ENCODE data around the gene ARRDC5.
"Not testable (repeated sequence)": the region's sequence is repeated elsewhere in the genome, so short reads cannot be mapped to it uniquely, and the experiment has no call there.

Gene ARRDC5

DNA sequence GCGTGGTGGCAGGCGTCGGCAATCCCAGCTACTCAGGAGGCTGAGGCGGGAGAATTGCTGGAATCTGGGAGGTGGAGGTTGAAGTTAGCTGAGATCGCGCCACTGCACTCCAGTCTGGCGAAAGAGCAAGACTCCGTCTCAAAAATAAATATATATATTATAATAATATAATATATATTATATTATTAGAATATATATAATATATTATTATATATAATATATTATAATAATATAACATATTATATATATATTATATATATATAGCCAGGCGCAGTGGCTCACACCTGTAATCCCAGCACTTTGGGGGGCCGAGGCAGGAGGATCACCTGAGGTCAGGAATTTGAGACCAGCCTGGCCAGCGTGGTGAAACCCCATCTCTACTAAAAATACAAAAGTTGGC lies 9.7 kb downstream of the ARRDC5 start:
- not testable (repeated sequence) for H3K9me3 ChIP-seq (ENCODE audit: control insufficient read depth, low read length); H3K27me3 ChIP-seq (replicated peaks; ENCODE audit: control insufficient read depth, insufficient read depth, low read length, poor library complexity, severe bottlenecking); H3K4me3 ChIP-seq (ENCODE audit: insufficient read depth, low read depth, low read length, poor library complexity, severe bottlenecking); H3K36me3 ChIP-seq (ENCODE audit: control insufficient read depth, insufficient read depth, low read length); DNase-seq; H3K4me1 ChIP-seq (ENCODE audit: control insufficient read depth, insufficient read depth, low read length, poor library complexity, severe bottlenecking); H3K27ac ChIP-seq (ENCODE audit: insufficient read depth, low read length, poor library complexity, severe bottlenecking)

GRCh38 chr19:4891066-4891465 lies 11.6 kb downstream of the ARRDC5 start:
- no peaks in the 10 kb centered on the region for H3K9me3 ChIP-seq (ENCODE audit: control insufficient read depth, low read length)
- no peaks in the 10 kb centered on the region for H3K36me3 ChIP-seq (ENCODE audit: control insufficient read depth, insufficient read depth, low read length)
- no peak for DNase-seq
- no peaks in the 10 kb centered on the region for H3K4me1 ChIP-seq (ENCODE audit: control insufficient read depth, insufficient read depth, low read length, poor library complexity, severe bottlenecking)
- no peak overlapping the region for H3K27ac ChIP-seq (ENCODE audit: insufficient read depth, low read length, poor library complexity, severe bottlenecking)
- no peak overlapping the region for H3K4me3 ChIP-seq (ENCODE audit: insufficient read depth, low read depth, low read length, poor library complexity, severe bottlenecking)
- no peaks in the 10 kb centered on the region for H3K27me3 ChIP-seq (replicated peaks; ENCODE audit: control insufficient read depth, insufficient read depth, low read length, poor library complexity, severe bottlenecking)

DNA sequence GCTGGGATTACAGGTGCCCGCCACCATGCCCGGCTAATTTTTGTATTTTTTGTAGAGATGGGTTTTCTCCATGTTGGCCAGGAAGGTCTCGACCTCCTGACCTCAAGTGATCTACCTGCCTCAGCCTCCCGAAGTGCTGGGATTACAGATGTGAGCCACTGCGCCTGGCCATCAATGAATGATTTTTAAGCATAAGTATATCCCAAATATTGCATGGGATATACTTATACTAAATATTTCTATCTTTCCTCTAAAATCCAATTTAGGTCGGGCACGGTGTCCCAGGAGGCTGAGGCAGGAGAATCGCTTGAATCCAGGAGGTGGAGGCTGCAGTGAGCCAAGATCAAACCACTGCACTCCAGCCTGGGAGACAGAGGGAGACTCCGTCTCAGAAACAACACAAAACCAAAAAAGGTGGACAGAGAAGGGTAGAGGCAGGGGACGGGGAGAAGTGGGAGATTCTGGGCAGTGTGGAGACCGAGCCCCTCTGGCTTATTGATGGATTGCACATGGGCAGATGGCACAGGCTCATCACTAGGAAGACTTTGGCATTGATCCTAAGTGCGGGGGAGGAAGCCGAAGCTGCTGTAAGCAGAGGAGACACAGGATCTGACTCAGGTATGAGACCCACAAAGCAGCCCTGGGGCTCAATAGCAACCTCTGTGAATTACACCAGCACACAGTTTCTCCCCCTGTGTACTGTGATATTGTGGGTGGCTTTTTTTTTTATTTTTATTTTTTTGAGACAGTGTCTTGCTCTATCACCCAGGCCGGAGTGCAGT lies 13.5 kb downstream of the ARRDC5 start:
- Histone ChIP-seq H3K4me1 (ENCODE audit: control insufficient read depth, insufficient read depth, low read length, poor library complexity, severe bottlenecking) (no peaks in the 10 kb centered on the region), H3K36me3 (ENCODE audit: control insufficient read depth, insufficient read depth, low read length) (no peaks in the 10 kb centered on the region), H3K4me3 (ENCODE audit: insufficient read depth, low read depth, low read length, poor library complexity, severe bottlenecking) (no peak overlapping the region), H3K9me3 (ENCODE audit: control insufficient read depth, low read length) (no peaks in the 10 kb centered on the region), H3K27me3 (replicated peaks; ENCODE audit: control insufficient read depth, insufficient read depth, low read length, poor library complexity, severe bottlenecking) (no peaks in the 10 kb centered on the region), H3K27ac (ENCODE audit: insufficient read depth, low read length, poor library complexity, severe bottlenecking) (no peak overlapping the region)
- no peak for DNase-seq

DNA sequence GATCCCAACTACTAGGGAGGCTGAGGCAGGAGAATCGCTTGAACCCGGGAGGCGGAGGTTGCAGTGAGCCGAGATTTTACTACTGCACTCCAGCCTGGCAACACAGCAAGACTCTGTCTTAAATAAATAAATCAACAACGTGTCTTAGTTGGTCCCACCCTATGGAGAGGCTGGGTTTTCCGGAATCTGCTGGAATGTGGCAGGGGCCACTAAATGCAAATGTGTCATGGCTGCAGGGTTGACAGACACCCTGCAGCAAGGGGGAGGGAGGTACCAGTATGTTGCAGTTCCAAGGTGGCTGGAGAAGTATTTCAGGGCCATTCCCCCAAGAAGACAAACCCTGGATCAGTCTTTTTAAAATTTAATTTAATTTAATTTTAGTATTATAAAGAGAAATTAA lies 14.9 kb downstream of the ARRDC5 start:
- not testable (repeated sequence) for H3K27ac ChIP-seq (ENCODE audit: insufficient read depth, low read length, poor library complexity, severe bottlenecking); H3K4me3 ChIP-seq (ENCODE audit: insufficient read depth, low read depth, low read length, poor library complexity, severe bottlenecking); H3K4me1 ChIP-seq (ENCODE audit: control insufficient read depth, insufficient read depth, low read length, poor library complexity, severe bottlenecking); H3K9me3 ChIP-seq (ENCODE audit: control insufficient read depth, low read length); H3K27me3 ChIP-seq (replicated peaks; ENCODE audit: control insufficient read depth, insufficient read depth, low read length, poor library complexity, severe bottlenecking); DNase-seq; H3K36me3 ChIP-seq (ENCODE audit: control insufficient read depth, insufficient read depth, low read length)

DNA sequence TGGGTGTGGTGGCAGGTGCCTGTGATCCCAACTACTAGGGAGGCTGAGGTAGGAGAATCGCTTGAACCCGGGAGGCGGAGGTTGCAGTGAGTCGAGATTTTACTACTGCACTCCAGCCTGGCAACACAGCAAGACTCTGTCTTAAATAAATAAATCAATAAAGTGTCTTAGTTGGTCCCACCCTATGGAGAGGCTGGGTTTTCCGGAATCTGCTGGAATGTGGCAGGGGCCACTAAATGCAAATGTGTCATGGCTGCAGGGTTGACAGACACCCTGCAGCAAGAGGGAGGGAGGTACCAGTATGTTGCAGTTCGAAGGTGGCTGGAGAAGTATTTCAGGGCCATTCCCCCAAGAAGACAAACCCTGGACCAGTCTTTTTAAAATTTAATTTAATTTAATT lies 17.7 kb downstream of the ARRDC5 start:
- not testable (repeated sequence) for H3K9me3 ChIP-seq (ENCODE audit: control insufficient read depth, low read length); DNase-seq; H3K27ac ChIP-seq (ENCODE audit: insufficient read depth, low read length, poor library complexity, severe bottlenecking); H3K27me3 ChIP-seq (replicated peaks; ENCODE audit: control insufficient read depth, insufficient read depth, low read length, poor library complexity, severe bottlenecking); H3K36me3 ChIP-seq (ENCODE audit: control insufficient read depth, insufficient read depth, low read length); H3K4me1 ChIP-seq (ENCODE audit: control insufficient read depth, insufficient read depth, low read length, poor library complexity, severe bottlenecking); H3K4me3 ChIP-seq (ENCODE audit: insufficient read depth, low read depth, low read length, poor library complexity, severe bottlenecking)

GRCh38 chr19:4882874-4883273 lies 19.8 kb downstream of the ARRDC5 start:
- not testable (repeated sequence) for H3K9me3 ChIP-seq (ENCODE audit: control insufficient read depth, low read length); H3K27ac ChIP-seq (ENCODE audit: insufficient read depth, low read length, poor library complexity, severe bottlenecking); H3K4me3 ChIP-seq (ENCODE audit: insufficient read depth, low read depth, low read length, poor library complexity, severe bottlenecking); H3K4me1 ChIP-seq (ENCODE audit: control insufficient read depth, insufficient read depth, low read length, poor library complexity, severe bottlenecking); H3K27me3 ChIP-seq (replicated peaks; ENCODE audit: control insufficient read depth, insufficient read depth, low read length, poor library complexity, severe bottlenecking); H3K36me3 ChIP-seq (ENCODE audit: control insufficient read depth, insufficient read depth, low read length); DNase-seq

- Histone ChIP-seq H3K4me1 (ENCODE audit: control insufficient read depth, insufficient read depth, low read length, poor library complexity, severe bottlenecking) (peaks cover 4% of the 10 kb centered on the region), H3K9me3 (ENCODE audit: control insufficient read depth, low read length) (no peaks in the 10 kb centered on the region), H3K27ac (ENCODE audit: insufficient read depth, low read length, poor library complexity, severe bottlenecking) (no peak overlapping the region), H3K27me3 (replicated peaks; ENCODE audit: control insufficient read depth, insufficient read depth, low read length, poor library complexity, severe bottlenecking) (peaks cover 3% of the 10 kb centered on the region), H3K4me3 (ENCODE audit: insufficient read depth, low read depth, low read length, poor library complexity, severe bottlenecking) (no peak overlapping the region), H3K36me3 (ENCODE audit: control insufficient read depth, insufficient read depth, low read length) (no peaks in the 10 kb centered on the region)
- DNase-seq: no peak
Measured at GRCh38 chr19:4879041-4879440, 23.7 kb downstream of the ARRDC5 start.

DNA sequence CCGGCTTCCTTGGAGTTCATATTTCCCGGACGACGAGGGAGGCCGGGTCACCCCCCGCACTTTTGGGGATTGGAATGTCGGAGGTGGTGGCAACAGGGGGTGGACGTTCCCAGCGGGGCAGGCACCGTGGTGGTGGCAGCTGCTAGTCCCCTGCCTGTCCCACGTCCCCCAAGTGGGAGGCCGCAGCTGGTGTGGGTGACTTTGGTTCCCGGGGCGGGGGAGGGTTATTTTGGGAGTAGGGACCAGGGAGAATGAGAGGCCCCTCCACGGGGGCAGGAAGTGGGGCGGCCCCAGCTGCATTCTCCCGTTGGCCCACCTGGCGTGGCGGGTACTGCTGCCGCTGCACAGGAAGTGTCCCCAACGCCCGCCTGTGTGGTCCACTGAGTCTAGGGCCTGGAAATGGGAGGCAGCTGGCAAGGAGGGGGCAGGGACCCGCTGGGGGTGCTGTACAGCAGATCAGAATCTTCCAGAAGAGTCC lies 24.2 kb downstream of the ARRDC5 start:
- Histone ChIP-seq H3K4me1 (ENCODE audit: control insufficient read depth, insufficient read depth, low read length, poor library complexity, severe bottlenecking) (peaks cover 4% of the 10 kb centered on the region), H3K4me3 (ENCODE audit: insufficient read depth, low read depth, low read length, poor library complexity, severe bottlenecking) (no peak overlapping the region), H3K27me3 (replicated peaks; ENCODE audit: control insufficient read depth, insufficient read depth, low read length, poor library complexity, severe bottlenecking) (peaks cover 3% of the 10 kb centered on the region), H3K9me3 (ENCODE audit: control insufficient read depth, low read length) (no peaks in the 10 kb centered on the region), H3K36me3 (ENCODE audit: control insufficient read depth, insufficient read depth, low read length) (no peaks in the 10 kb centered on the region), H3K27ac (ENCODE audit: insufficient read depth, low read length, poor library complexity, severe bottlenecking) (no peak overlapping the region)
- no peak for DNase-seq

GRCh38 chr19:4877753-4878490 lies 24.8 kb downstream of the ARRDC5 start:
- no peaks in the 10 kb centered on the region for H3K36me3 ChIP-seq (ENCODE audit: control insufficient read depth, insufficient read depth, low read length)
- no peaks in the 10 kb centered on the region for H3K9me3 ChIP-seq (ENCODE audit: control insufficient read depth, low read length)
- H3K4me3 ChIP-seq (ENCODE audit: insufficient read depth, low read depth, low read length, poor library complexity, severe bottlenecking): no peak overlapping the region
- no peak overlapping the region for H3K27ac ChIP-seq (ENCODE audit: insufficient read depth, low read length, poor library complexity, severe bottlenecking)
- no peak for DNase-seq
- H3K4me1 ChIP-seq (ENCODE audit: control insufficient read depth, insufficient read depth, low read length, poor library complexity, severe bottlenecking): peaks cover 4% of the 10 kb centered on the region
- H3K27me3 ChIP-seq (replicated peaks; ENCODE audit: control insufficient read depth, insufficient read depth, low read length, poor library complexity, severe bottlenecking): peaks cover 3% of the 10 kb centered on the region

GRCh38 chr19:4873930-4874329 lies 28.8 kb downstream of the ARRDC5 start:
- Histone ChIP-seq H3K4me3 (ENCODE audit: insufficient read depth, low read depth, low read length, poor library complexity, severe bottlenecking) (no peak overlapping the region), H3K4me1 (ENCODE audit: control insufficient read depth, insufficient read depth, low read length, poor library complexity, severe bottlenecking) (peaks cover 4% of the 10 kb centered on the region), H3K36me3 (ENCODE audit: control insufficient read depth, insufficient read depth, low read length) (no peaks in the 10 kb centered on the region), H3K27ac (ENCODE audit: insufficient read depth, low read length, poor library complexity, severe bottlenecking) (no peak overlapping the region), H3K27me3 (replicated peaks; ENCODE audit: control insufficient read depth, insufficient read depth, low read length, poor library complexity, severe bottlenecking) (peaks cover 3% of the 10 kb centered on the region), H3K9me3 (ENCODE audit: control insufficient read depth, low read length) (no peaks in the 10 kb centered on the region)
- DNase-seq: no peak

Data from effector memory CD4-positive, alpha-beta T cell (primary cell).